Measurements from ENCODE around the gene CA5A.
"Not testable (repeated sequence)": the region's sequence is repeated elsewhere in the genome, so short reads cannot be mapped to it uniquely, and the experiment has no call there.

CA5A gene

DNA sequence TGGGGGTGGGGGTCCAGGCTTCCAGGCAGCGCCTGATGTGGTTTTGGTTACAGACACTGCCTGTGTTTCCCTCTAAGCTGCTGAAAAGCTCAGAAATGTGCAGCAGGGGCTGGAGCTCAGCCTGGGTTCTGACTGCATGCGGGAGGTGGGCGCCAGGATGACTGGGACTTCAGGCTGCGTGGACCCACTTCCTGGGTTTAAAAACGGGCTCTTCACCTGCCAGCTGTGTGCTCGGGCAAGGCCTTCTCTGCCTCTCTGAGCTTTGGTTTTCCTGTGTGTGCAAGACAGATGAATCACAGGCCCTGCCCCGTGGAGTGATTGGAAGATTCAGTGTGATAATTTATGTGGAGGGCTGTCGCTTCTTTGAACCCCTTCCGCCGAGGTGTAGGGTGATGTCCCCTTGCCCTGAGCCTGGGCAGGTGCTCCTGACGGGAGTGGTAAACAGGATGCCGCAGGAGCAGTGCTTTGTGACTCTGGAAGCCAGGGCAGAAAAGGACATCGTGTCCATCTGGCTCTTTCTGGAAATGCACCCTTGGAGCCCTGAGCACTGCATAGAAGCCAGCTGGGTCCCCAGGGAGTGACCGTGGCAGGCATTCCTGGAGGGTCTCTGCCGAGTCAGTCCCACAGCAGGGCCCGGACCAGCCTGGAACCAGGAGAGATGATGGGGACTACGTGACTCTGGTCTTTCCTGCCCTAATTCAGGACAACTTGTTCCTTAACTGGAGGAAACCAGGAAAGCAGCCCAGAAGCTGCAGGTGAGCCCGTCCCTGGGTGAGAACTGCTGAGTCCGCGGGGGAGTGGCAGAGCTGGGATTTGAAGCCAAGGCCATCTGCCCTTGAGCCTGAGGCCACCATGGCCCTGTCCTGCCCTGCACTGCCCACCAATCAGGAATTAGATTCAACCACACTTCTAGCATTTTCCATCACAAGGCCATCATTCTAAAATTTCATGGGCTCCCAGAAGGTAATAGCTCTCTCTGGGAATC lies 38.5 kb downstream of the CA5A start:
- DNase-seq (ENCODE audit: low read depth in 3 of 3, low spot score in 1 of 3), result peak in 1 of 3 donors; percentile 31

DNA sequence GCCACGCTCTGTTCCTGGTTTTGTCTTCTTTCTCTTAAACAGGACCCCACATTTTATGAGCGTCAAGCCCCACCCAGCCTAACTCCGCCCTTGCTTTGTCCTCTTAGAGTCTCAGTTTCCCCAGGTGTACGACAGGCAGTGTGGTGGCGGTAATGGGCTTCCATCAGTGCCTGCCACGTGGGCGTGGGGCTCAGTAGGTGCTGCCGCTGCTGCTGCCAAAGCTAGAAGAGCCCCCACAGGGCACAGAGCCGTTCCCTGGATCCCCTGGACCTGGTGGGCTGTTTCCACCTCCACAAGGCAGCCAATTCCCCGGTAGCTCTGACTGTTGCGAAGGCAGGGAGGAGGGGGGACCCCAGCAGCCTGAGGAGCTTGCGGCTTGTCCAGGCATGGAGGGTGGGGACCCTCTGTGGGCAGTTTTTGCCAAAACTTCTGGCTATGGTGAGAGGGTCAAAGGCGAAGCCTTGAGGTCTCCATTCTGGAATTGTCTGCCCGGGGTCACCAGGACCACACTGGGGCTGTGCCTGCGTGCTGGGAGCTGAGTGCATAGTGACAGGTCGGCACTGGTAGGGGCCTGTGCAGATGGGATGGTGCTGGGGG lies 39.3 kb downstream of the CA5A start:
- not testable (repeated sequence) for DNase-seq (ENCODE audit: low read depth in 3 of 3, low spot score in 1 of 3)

DNA sequence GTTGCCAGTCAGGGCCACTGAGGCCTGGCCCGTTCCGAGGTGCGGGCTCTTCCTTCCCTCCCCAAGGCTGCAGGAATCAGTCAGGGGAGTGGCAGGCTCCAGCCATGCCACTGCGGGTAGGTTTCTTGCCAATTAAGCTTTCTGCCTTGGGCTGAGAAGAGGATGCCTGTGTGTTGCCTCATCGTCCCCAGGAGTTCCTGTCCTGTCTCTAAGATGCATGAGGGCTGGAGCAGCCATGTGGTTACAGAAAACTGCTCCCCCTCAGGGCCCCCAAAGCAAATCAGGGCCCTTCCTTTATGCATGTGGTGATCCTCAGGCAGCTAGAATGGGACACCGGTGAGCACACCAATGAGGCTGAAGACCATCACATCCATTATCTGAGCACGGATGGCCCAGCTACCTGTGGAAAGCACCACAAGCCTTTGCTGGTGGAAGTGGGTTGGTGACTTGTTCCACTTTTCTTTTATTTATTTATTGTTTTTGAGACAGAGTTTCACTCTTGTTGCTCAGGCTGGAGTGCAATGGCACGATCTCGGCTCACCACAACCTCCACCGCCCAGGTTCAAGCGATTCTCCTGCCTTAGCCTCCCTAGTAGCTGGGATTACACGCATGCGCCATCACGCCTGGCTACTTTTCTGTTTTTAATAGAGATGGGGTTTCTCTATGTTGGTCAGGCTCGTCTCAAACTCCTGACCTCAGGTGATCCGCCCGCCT lies 40.0 kb downstream of the CA5A start:
- DNase-seq (ENCODE audit: low read depth in 3 of 3, low spot score in 1 of 3), result not testable (repeated sequence)

DNA sequence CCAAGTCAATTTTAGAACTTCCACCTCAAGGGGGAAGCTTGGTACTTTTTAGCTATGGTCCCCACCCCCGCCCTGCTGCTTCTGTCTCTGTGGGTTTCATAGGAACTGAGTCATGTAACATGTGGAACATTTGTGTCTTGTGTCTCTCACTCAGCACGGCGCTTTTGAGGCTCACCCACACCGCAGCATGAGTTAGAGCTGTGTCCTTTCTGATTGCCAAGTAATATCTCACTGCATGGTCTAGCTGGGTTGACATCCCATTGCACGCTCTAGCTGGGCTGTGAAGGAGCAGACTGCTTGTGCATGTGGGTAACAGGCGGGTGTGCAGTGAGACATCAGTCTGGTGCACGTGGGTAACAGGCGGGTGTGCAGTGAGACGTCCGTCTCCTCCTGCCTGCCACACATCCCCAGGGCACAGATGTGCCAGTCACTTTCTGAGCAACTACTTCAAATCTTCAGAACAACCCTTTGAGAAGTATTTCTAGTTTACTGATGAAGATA lies 40.6 kb downstream of the CA5A start:
- peak; percentile 35 to 57 (median 55) for DNase-seq (ENCODE audit: low read depth in 3 of 3, low spot score in 1 of 3)

DNA sequence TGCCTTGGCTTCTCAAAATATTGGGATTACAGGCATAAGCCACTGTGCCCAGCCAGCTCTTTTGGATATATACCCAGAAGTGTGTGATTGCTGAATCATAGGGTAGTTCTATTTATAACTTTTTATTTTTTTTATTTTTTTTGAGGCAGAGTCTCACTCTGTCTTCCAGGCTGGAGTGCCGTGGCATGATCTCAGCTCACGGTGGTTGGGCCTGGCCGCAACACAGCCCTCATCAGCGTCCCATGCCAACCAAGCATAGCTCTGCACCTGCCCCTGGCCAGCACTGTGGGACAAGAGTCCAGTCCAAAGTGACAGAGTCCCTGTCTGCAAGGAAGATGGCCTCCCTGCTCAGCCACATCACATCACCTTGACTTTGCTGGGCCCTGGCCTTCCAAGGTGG lies 42.3 kb downstream of the CA5A start:
- DNase-seq (ENCODE audit: low read depth in 3 of 3, low spot score in 1 of 3), result not testable (repeated sequence)

DNA sequence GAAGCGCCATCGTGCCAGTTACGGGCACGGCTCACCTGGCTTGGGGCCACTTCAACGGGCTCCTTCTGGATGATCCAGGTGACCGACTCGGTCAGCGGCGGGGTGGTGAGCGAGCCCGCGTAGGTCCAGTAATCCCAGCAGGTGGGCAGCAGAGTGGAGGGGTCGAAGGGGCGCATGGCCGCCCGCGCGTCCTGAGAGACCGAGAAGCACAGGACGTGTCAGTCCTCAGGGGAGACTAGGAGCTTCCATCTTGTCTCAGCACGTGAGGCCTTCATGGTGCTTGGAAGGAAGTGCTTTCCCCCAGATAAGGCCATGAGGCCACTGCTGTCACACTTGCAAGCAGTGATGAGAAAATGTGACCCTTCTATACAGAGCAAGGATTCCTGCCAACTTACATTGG lies 44.6 kb downstream of the CA5A start:
- DNase-seq (ENCODE audit: low read depth in 3 of 3, low spot score in 1 of 3), result no peak

DNA sequence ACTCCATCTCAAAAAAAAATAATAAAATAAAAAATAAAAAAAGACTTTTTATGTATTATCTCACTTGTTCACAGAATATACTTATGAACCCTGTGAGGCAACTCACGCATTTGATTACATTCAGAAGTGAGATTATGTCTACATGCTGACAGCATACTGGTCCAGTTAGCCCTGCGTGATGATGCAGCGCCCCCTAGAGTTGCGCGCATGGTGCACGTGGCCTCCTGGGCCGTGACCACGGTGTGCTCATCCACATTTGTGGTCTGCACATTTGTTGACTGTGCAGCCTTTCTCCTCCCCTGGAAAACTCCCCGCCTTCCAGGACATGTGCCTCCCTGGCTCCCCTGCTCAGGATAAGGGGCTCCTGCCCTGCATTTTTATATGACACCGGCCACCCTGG lies 46.6 kb downstream of the CA5A start:
- DNase-seq (ENCODE audit: low read depth in 3 of 3, low spot score in 1 of 3), result not testable (repeated sequence)

DNA sequence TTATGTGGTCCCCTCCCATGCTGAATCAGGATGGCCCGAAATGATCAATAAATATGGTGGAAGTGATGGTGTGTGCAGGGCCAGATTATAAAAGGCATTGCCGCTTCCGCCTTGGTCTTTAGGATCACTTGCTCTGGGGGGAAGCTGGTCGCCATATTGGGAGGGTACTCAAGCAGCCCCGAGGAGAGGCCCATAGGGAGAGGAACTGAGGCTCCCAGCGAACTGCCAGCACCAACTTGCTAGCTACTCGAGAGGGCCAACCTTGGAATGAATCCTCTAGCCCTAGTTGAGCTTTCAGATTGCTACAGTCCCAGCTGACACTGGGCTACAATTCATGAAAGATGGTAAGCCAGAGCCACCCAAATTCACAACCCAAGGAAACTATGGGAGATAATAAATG lies 48.0 kb downstream of the CA5A start:
- DNase-seq (ENCODE audit: low read depth in 3 of 3, low spot score in 1 of 3), result not testable (repeated sequence)

DNA sequence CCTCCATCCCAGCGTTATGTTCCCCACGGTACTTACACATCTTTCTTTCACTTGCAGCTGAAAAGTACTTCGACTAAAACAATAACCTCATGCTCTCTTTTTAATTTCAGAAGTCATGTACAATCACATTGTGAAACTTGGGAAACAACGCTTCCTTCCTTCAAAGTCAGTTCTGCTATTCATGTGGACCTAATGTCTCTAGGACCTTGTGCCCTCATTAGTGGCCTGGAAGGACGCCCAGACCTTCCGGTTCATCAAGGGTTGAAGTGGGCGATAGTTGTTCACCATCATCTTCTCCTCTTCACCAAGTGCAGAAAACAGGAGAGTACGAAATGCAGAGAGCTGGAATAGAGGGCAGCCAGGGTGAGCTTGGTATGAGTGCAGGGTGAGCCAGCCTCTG lies 48.4 kb downstream of the CA5A start:
- DNase-seq (ENCODE audit: low read depth in 3 of 3, low spot score in 1 of 3), result not testable (repeated sequence)

DNA sequence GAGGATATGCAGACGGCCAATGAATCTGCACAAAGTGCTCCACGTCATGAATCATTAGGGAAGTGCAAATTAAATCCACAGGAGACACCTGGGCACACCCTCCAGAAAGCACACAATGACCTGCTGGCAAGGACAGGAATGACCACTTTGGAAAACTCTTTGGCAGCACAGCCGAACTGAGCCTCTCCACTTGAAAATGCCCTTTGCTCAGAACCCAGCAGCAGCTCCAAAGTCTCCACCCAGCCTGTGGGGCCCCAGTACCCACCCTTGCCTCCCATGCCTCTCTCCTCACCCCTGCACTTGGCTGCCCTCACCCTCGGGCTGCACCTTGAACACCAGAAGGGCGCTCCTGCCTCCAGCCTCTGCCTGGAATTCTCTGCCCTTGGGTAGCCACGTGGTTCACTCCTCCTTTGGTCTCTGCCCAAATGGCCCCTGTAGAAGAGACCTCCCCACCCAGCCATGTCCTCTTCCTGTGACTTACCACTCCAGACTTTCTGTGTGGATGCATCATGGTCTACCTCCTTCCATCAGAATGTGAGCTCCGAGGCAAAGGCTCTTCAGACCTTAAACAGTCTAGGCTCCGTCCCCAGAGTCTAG lies 50.9 kb downstream of the CA5A start:
- DNase-seq (ENCODE audit: low read depth in 3 of 3, low spot score in 1 of 3), result not testable (repeated sequence)

DNA sequence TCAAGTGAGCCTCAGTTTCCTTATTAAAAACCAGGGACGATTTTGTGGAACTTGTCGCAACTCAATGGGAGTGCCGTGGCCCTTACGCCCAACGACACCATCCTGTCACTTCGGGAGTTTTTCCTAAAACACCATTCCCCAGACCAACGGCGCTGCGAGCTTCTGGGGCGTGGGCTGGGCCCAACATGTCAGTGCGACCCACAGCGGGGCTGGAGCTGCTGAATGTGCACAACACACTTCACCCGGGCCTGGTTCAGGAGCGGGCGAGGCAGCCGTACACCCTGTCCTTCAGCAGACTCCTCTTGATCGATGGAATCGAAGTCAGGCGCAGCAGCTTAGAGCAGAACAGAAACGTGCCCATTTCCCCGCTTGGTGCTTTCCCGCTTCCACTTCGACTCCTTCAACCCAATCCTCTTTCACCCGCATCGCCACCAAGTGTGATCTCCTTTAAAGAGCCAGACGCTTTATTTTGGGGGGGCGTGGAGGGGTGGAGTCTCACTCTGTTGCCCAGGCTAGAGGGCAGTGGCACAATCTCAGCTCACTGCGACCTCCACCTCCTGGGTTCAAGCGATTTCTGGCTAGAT lies 53.8 kb downstream of the CA5A start:
- no peak for DNase-seq (ENCODE audit: low read depth in 3 of 3, low spot score in 1 of 3)

DNA sequence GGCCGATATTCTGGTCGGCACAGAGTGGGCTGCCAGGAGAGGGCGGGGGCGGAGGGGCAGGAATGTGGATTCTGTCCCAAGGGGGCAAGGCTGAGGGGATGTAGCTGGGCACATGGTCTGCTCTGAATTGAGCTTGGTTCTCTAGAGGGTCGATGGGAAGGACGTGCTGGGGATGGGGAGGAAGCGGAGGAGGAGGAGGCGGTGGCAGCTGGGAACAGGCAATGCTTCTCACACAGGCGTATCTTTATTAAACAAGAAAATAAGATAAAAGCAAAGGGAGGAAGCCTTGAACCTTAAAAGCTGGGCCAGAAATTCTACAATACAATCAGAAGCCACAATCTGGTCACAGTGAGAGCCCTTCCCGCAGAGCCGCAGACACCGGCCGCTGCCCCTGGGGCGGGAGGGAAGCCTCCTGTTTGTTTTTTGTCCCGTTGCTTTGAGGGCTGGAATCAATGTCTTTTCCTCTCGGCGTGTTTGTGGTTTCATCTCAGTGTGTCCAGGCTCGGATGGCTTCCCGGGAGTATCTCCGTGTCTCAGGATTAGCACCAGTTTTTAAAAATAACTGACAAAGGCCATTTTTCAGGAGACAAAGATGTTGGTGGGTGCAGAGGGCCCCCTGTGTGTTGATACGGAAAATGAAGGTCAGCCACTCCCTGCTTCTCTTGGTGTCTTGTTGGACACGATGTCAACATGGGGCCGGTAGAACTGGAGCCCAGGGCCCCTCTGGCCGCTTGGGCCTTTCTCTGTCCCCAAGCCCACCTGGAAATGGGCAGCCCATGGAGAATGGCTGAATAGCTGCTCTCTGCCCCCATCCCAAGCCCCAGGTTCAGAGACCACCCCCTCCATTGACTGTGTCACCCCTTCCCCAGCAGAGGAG lies 54.8 kb downstream of the CA5A start:
- DNase-seq (ENCODE audit: low read depth in 3 of 3, low spot score in 1 of 3), result no peak

DNA sequence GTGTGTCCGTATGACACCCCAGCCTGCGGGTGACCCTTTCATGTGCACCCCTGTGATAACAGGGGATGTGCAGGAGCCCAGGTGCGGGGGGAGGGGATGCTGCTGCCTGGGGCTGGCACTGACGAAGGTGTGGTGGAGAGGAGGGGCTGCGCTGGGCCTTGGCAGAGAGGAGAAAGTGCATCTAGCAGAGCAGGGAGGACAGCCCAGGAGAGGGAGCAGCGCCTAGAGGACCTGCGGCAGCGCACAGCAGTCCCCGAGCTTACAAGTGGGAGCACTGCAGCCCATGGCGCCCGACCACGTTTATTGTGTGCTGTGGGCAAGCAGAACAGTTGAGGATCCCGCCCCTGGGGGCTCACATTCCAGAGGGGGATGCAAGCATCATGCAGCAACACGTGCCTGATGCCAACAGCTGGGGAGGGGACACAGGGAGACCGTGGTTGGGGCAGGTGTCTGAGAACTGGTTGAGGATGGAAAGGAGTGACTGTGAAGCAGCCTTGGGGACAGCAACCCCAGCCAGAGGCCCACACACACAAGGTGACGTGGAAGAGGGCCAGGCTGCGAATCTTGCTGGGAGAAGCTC lies 56.1 kb downstream of the CA5A start:
- DNase-seq (ENCODE audit: low read depth in 3 of 3, low spot score in 1 of 3), result no peak

DNA sequence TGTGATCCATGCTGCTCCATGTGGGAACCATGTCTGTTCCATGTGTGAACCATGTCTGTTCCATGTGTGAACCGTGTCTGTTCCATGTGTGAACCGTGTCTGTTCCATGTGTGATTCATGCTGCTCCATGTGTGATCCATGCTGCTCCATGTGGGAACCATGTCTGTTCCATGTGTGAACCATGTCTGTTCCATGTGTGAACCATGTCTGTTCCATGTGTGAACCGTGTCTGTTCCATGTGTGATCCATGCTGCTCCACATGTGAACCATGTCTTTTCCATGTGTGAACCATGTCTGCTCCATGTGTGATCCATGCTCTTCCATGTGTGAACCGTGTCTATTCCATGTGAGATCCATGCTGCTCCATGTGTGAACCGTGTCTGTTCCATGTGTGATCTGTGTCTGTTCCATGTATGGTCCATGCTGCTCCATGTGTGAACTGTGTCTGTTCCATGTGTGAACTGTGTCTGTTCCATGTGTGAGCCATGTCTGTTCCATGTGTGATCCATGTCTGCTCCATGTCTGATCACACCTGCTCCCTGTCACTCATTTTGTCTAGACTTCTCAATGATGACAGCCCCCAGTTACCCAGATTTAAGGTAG lies 56.8 kb downstream of the CA5A start:
- DNase-seq (ENCODE audit: low read depth in 3 of 3, low spot score in 1 of 3), result not testable (repeated sequence)

DNA sequence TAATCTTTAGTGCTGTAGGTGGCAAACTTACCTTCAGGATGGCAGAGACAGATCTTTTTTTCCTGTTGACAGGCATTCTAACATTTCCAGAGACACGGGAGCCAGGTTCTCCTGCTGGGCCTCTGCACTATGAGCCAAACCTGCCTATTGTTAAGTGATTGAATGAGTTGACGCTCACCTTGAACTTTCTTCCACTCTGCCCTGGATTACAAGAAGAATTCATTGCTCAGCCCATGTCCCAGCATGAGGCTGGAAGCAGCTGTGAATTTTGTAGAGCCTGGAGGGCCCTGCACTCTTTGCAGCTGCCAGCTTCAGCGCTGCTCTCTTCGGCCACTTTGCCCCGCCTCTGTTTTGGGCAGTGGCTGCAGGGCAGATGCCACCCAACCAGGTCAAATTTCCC lies 57.6 kb downstream of the CA5A start:
- DNase-seq (ENCODE audit: low read depth in 3 of 3, low spot score in 1 of 3), result no peak

DNA sequence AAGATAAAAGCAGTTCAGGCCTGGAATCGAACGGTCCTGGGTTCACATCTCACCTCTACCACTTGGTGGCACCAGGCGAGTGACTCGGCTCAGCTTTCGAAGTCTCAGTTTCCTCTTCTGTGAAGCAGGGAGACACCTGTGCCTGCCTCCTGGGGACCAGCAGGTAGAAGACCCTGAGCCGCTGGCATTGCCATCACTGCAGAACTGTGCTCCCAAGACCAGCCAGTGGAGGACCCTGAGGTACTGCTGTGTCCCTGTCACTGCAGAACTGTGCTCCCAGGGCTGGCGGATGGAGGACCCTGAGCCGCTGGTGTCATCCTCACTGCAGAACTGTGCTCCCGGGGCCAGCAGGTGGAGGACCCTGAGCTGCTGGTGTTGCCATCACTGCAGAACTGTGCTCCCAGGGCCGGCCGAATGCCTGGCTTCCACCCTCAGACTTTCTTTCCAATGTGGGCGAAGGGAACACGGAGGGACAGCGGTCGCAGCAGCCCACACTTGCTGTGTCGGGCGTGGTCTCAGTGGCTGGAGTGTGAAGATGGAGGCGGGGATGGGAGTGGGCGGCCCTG lies 58.3 kb downstream of the CA5A start:
- no peak for DNase-seq (ENCODE audit: low read depth in 3 of 3, low spot score in 1 of 3)

DNA sequence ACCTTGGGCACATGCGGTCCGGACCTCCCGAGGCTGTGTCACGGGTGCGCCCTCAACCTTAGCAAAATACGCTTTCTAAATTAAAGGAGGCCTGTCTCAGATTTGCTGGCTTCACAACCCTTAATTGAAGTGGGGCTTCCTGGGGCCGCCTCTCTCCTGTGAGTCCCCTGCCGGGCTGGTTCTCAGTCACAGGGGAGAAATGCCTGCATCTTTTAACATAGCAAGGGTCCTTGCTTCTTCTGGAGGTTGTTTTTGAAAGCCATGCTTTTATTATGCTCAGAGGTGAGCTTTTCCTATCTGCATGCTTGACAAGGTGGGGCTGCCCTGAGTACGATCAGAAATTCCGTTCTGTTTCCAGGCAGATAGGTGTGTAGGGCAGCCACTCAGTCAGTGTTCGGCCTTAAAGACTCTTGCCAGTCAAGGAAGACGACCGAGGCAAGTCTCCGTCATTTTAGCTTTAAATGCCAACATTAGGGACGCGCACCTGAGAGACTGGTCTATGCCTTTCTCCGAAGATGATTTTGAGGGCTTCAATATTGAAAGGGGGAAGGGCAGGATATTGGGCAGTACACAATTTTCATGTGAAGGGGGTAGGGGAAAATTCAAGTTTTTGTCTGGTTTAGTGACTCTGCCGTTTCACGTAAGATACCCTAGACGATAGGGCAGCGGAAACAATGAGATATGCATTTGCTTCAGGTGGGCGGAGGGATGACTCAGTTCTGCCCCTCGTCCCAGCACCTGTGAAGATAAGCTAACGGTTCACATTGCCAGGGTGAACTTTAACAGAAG lies 61.5 kb downstream of the CA5A start:
- peak; percentile 46 to 62 (median 55) for DNase-seq (ENCODE audit: low read depth in 3 of 3, low spot score in 1 of 3)
